Breast epithelium (tissue), 3 donors: Measurements from ENCODE around the gene MAOA.

Source experiments
- POLR2A ChIP-seq: fragments of 450-650 bp; IDR thresholded peaks from one replicate; pipeline ENCODE4 v1.6.1; 2016; ENCODE audit warnings: antibody characterized with exemption, mild to moderate bottlenecking, moderate library complexity
- TF ChIP-seq, protein P1 (sequence below), 3 donors: fragments of 450-650 bp; IDR thresholded peaks; one replicate each; pipeline ENCODE4 v1.5.1; 2016 to 2017; ENCODE audit warnings: antibody characterized with exemption in 3 of 3, mild to moderate bottlenecking in 3 of 3, moderate library complexity in 3 of 3

DNA sequence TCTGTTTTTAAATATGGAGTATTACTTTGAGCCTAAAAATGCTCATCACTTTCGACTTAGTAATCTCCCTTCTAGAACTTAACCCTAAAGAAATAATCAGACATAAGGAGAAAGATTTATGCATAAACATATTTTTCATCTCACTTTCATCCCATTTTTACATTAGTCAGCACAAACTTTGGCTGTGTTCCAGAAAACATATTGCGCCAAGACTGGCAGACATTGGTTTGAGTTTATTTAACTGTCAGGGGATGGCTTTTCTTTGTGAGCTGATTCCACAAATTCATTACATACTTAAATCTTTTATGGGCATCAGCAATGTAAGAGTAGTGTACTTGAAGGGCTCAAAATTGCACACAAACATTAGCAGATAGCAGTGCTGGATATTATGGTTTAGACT lies 23.7 kb downstream of the MAOA start:
- no peak for TF ChIP-seq POLR2A
- TF ChIP-seq, protein P1, sequence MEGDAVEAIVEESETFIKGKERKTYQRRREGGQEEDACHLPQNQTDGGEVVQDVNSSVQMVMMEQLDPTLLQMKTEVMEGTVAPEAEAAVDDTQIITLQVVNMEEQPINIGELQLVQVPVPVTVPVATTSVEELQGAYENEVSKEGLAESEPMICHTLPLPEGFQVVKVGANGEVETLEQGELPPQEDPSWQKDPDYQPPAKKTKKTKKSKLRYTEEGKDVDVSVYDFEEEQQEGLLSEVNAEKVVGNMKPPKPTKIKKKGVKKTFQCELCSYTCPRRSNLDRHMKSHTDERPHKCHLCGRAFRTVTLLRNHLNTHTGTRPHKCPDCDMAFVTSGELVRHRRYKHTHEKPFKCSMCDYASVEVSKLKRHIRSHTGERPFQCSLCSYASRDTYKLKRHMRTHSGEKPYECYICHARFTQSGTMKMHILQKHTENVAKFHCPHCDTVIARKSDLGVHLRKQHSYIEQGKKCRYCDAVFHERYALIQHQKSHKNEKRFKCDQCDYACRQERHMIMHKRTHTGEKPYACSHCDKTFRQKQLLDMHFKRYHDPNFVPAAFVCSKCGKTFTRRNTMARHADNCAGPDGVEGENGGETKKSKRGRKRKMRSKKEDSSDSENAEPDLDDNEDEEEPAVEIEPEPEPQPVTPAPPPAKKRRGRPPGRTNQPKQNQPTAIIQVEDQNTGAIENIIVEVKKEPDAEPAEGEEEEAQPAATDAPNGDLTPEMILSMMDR (IDR thresholded peaks at IDR 0.05), result no peak
